IMR-90 (cell line): ENCODE data around the gene SERBP1. TPM values are rescaled to one million over a fixed set of nuclear protein-coding genes. Genes with fewer than 3 reads are reported as not detected.

Experiments used
- ATAC-seq: fragments of 200-7000 bp; cut with Tn5 transposase; 2 replicates; pipeline ENCODE4 v1.9.1; 2020; ENCODE audit warnings: low read depth, mild to moderate bottlenecking, moderate library complexity
- BruUV-seq: library from RNA; stranded (reverse); fragments of 400-500 nt; replicated peaks from 2 replicates; lab custom pipeline; 2021; lab: Mats Ljungman, UMichigan
- CTCF ChIA-PET: fragments of 300-600 bp; formaldehyde crosslinking; extraction: SDS; loops from one replicate; lab custom pipeline; 2021; ENCODE audit warnings: antibody characterized with exemption; lab: Yijun Ruan, JAX
- POLR2A ChIA-PET: fragments of 300-600 bp; sonication (Branson Sonifier 250); formaldehyde crosslinking; loops from one replicate; lab custom pipeline; 2022; ENCODE audit warnings: antibody characterized with exemption; ENCODE audit not compliant: unreplicated experiment; lab: Charles Lee
- DNase-seq: peaks from one replicate; pipeline ENCODE4 v3.0.0; 2013
- H2AFZ ChIP-seq: replicated peaks from 2 replicates; pipeline ENCODE3; 2013; ENCODE audit warnings: low read length, mild to moderate bottlenecking; ENCODE audit not compliant: poor library complexity
- H2AK5ac ChIP-seq: 2 replicates; pipeline ENCODE4 v1.6.1; 2013; ENCODE audit warnings: low read depth, low read length, inconsistent platforms
- H2AK9ac ChIP-seq: replicated peaks from 2 replicates; pipeline ENCODE3; 2013; ENCODE audit warnings: mild to moderate bottlenecking, low read depth, low read length, moderate library complexity; ENCODE audit not compliant: poor library complexity
- H2BK120ac ChIP-seq: 2 replicates; pipeline ENCODE4 v1.6.1; 2013; ENCODE audit warnings: low read depth, low read length, inconsistent platforms
- H2BK15ac ChIP-seq: 3 replicates; pipeline ENCODE4 v1.6.1; 2013; ENCODE audit warnings: low read depth, low read length, inconsistent platforms
- H2BK20ac ChIP-seq: 2 replicates; pipeline ENCODE4 v1.6.1; 2013; ENCODE audit warnings: low read depth, mild to moderate bottlenecking, inconsistent platforms, low read length, moderate library complexity
- H2BK5ac ChIP-seq: 2 replicates; pipeline ENCODE4 v1.6.1; 2013; ENCODE audit warnings: mild to moderate bottlenecking, low read depth, low read length, inconsistent platforms; ENCODE audit not compliant: poor library complexity, severe bottlenecking
- H3K14ac ChIP-seq: replicated peaks from 2 replicates; pipeline ENCODE4 v1.6.1; 2013; ENCODE audit warnings: low read depth, low read length, inconsistent platforms
- H3K18ac ChIP-seq: 2 replicates; pipeline ENCODE4 v1.6.1; 2013; ENCODE audit warnings: low read depth, low read length, control low read depth
- H3K23ac ChIP-seq: 2 replicates; pipeline ENCODE4 v1.6.1; 2013; ENCODE audit warnings: low read depth, low read length, inconsistent platforms
- H3K27ac ChIP-seq: 2 replicates; pipeline ENCODE4 v1.5.1; 2013; ENCODE audit warnings: mild to moderate bottlenecking, control low read depth, low read length; ENCODE audit not compliant: insufficient read depth
- H3K27me3 ChIP-seq: 2 replicates; pipeline ENCODE4 v1.6.1; 2013; ENCODE audit warnings: low read length; ENCODE audit not compliant: control insufficient read depth, insufficient read depth
- H3K36me3 ChIP-seq: 2 replicates; pipeline ENCODE4 v1.6.1; 2013; ENCODE audit warnings: low read length, mixed read lengths; ENCODE audit not compliant: control insufficient read depth, insufficient read depth
- H3K4ac ChIP-seq: 2 replicates; pipeline ENCODE4 v1.6.1; 2013; ENCODE audit warnings: low read depth, low read length, inconsistent platforms
- H3K4me1 ChIP-seq: 2 replicates; pipeline ENCODE4 v1.6.1; 2013; ENCODE audit warnings: low read length, mixed read lengths; ENCODE audit not compliant: control insufficient read depth, insufficient read depth
- H3K4me2 ChIP-seq: 2 replicates; pipeline ENCODE4 v1.6.1; 2013; ENCODE audit warnings: low read depth, mild to moderate bottlenecking, control low read depth, low read length, moderate library complexity
- H3K4me3 ChIP-seq: 2 replicates; pipeline ENCODE4 v1.5.1; 2013; ENCODE audit warnings: low read depth, mild to moderate bottlenecking, control low read depth, low read length, moderate library complexity; ENCODE audit not compliant: insufficient read depth
- H3K56ac ChIP-seq: 2 replicates; pipeline ENCODE4 v1.6.1; 2013; ENCODE audit warnings: low read length, inconsistent platforms; ENCODE audit not compliant: insufficient read depth; ENCODE audit errors: extremely low read depth
- H3K79me1 ChIP-seq, 2 experiments: 2 replicates each; pipeline ENCODE4 v1.6.1; 2013; ENCODE audit warnings: low read length in 2 of 2, inconsistent platforms in 1 of 2, low read depth in 1 of 2
- H3K9ac ChIP-seq: 2 replicates; pipeline ENCODE4 v1.6.1; 2013; ENCODE audit warnings: low read depth, low read length, control low read depth
- H3K9me1 ChIP-seq: 2 replicates; pipeline ENCODE4 v1.6.1; 2013; ENCODE audit warnings: low read length, inconsistent platforms; ENCODE audit not compliant: insufficient read depth
- H3K9me3 ChIP-seq: 2 replicates; pipeline ENCODE4 v1.6.1; 2013; ENCODE audit warnings: low read length; ENCODE audit not compliant: control insufficient read depth, insufficient read depth
- H4K20me1 ChIP-seq: 2 replicates; pipeline ENCODE4 v1.6.1; 2013; ENCODE audit warnings: low read length, inconsistent platforms; ENCODE audit not compliant: insufficient read depth
- H4K5ac ChIP-seq: 2 replicates; pipeline ENCODE4 v1.6.1; 2013; ENCODE audit warnings: mild to moderate bottlenecking, low read depth, low read length, control low read depth
- H4K8ac ChIP-seq, 2 experiments: 2 replicates each; pipeline ENCODE4 v1.6.1; 2013; ENCODE audit warnings: low read depth in 2 of 2, low read length in 2 of 2, control low read depth in 1 of 2, inconsistent platforms in 1 of 2
- H4K91ac ChIP-seq: 2 replicates; pipeline ENCODE4 v1.6.1; 2013; ENCODE audit warnings: low read depth, low read length, inconsistent platforms; ENCODE audit not compliant: insufficient read depth
- BHLHE40 ChIP-seq: fragments of 150-350 bp; IDR thresholded peaks from 2 replicates; pipeline ENCODE4 v1.6.1; 2016; ENCODE audit warnings: mild to moderate bottlenecking, low read depth, low read length
- CEBPB ChIP-seq: IDR thresholded peaks from 2 replicates; pipeline ENCODE4 v1.6.1; 2012; ENCODE audit warnings: low read depth, low read length, improper control_type of control experiment
- CHD1 ChIP-seq: IDR thresholded peaks from 2 replicates; pipeline ENCODE4 v1.6.1; 2012; ENCODE audit warnings: low read depth, low read length, improper control_type of control experiment
- CTCF ChIP-seq: conservative IDR thresholded peaks from 2 replicates; pipeline ENCODE4 v1.5.1; 2012; ENCODE audit warnings: mild to moderate bottlenecking, low read depth, low read length, improper control_type of control experiment
- ELK1 ChIP-seq: fragments of 150-350 bp; IDR thresholded peaks from 2 replicates; pipeline ENCODE4 v1.6.1; 2016; ENCODE audit warnings: low read depth, mild to moderate bottlenecking, low read length, moderate library complexity, borderline replicate concordance
- FOS ChIP-seq: fragments of 150-350 bp; IDR thresholded peaks from 2 replicates; pipeline ENCODE4 v1.6.1; 2016; ENCODE audit warnings: low read depth, low read length
- MAFK ChIP-seq: IDR thresholded peaks from 2 replicates; pipeline ENCODE4 v1.6.1; 2012; ENCODE audit warnings: low read depth, low read length, improper control_type of control experiment
- MAZ ChIP-seq: IDR thresholded peaks from 2 replicates; pipeline ENCODE4 v1.6.1; 2012; ENCODE audit warnings: low read depth, mild to moderate bottlenecking, low read length, improper control_type of control experiment, moderate library complexity, borderline replicate concordance
- MXI1 ChIP-seq: IDR thresholded peaks from 2 replicates; pipeline ENCODE4 v1.6.1; 2012; ENCODE audit warnings: low read depth, mild to moderate bottlenecking, low read length, moderate library complexity, borderline replicate concordance
- NFE2L2 ChIP-seq: fragments of 150-350 bp; IDR thresholded peaks from 2 replicates; pipeline ENCODE4 v1.6.1; 2016; ENCODE audit warnings: low read depth, mild to moderate bottlenecking, low read length
- POLR2A ChIP-seq: IDR thresholded peaks from 2 replicates; pipeline ENCODE4 v1.6.1; 2012; ENCODE audit warnings: mild to moderate bottlenecking, low read depth, low read length
- RAD21 ChIP-seq: IDR thresholded peaks from 2 replicates; pipeline ENCODE4 v1.6.1; 2012; ENCODE audit warnings: low read length, improper control_type of control experiment
- RCOR1 ChIP-seq: IDR thresholded peaks from 2 replicates; pipeline ENCODE4 v1.6.1; 2012; ENCODE audit warnings: mild to moderate bottlenecking, low read length, improper control_type of control experiment; ENCODE audit not compliant: insufficient replicate concordance
- RFX5 ChIP-seq: IDR thresholded peaks from 2 replicates; pipeline ENCODE4 v1.8.0; 2012; ENCODE audit warnings: low read depth, mild to moderate bottlenecking, low read length, moderate library complexity
- SMC3 ChIP-seq: fragments of 150-350 bp; IDR thresholded peaks from 2 replicates; pipeline ENCODE4 v1.6.1; 2016; ENCODE audit warnings: low read depth, mild to moderate bottlenecking, antibody characterized with exemption, low read length, moderate library complexity
- USF2 ChIP-seq: fragments of 150-350 bp; IDR thresholded peaks from 2 replicates; pipeline ENCODE4 v1.6.1; 2017; ENCODE audit warnings: mild to moderate bottlenecking, antibody characterized with exemption, low read length, low read depth
- WGBS, 2 experiments: methylation state at CpG; one replicate each; pipeline versions ENCODE4 v1.1.5 to v1.1.7; 2013; ENCODE audit warnings: missing lambda C conversion rate in 2 of 2; ENCODE audit not compliant: insufficient read length in 1 of 2; ENCODE audit errors: extremely low coverage in 2 of 2; 5-methylcytosine and 5-hydroxymethylcytosine counted together
- dilution Hi-C: fragments of 300-500 bp; cut with HindIII; formaldehyde crosslinking; loops from one replicate; pipeline ENCODE4 v1.14.3; 2018; ENCODE audit warnings: low sequenced_read_pairs; ENCODE audit not compliant: unreplicated experiment
- in situ Hi-C: fragments of 300-500 bp; cut with MboI; formaldehyde crosslinking; loops from 3 replicates; pipeline ENCODE4 v1.14.3; 2019; ENCODE audit warnings: low sequenced_read_pairs, inconsistent platforms, mixed read lengths
- intact Hi-C: fragments of 100-400 bp; cut with micrococcal nuclease; formaldehyde crosslinking; loops from 2 replicates; pipeline ENCODE4 v1.10.0; 2022
- polyA plus RNA-seq, 3 experiments: library from polyadenylated mRNA; depleted of rRNA; stranded (reverse); fragments of >200 nt; gene quantifications; 2 replicates each; pipeline ENCODE4 v1.2.3, GENCODE V29; 2012; ENCODE audit warnings: low replicate concordance in 1 of 3
- total RNA-seq: library from RNA; depleted of rRNA; stranded (reverse); fragments of >200 nt; gene quantifications from 2 replicates; pipeline ENCODE4 v1.2.3, GENCODE V29; 2012

Gene SERBP1
- total and polyA plus RNA-seq, 2 of the 4 experiments (the other 2 are of a cell fraction): 94.1 to 153 TPM

GRCh38 chr1:67415041-67415440 is 15.2 kb downstream of the SERBP1 start:
- Histone ChIP-seq H3K4ac (no peak overlapping the region), H2BK15ac (no peak overlapping the region), H2AFZ (no peak overlapping the region), H4K5ac (no peak overlapping the region), H2AK5ac (no peak overlapping the region), H4K20me1 (peaks cover 30% of the 10 kb centered on the region), H4K8ac (no peak overlapping the region), H3K18ac (no peak overlapping the region), H3K36me3 (peaks cover 39% of the 10 kb centered on the region), H3K23ac (no peak overlapping the region), H3K79me1 (peaks cover 10 to 56% of the 10 kb centered on the region in 2 experiments), H3K9me3 (no peaks in the 10 kb centered on the region), H3K27me3 (no peaks in the 10 kb centered on the region), H2AK9ac (no peak overlapping the region), H2BK120ac (no peak overlapping the region), H3K4me1 (no peaks in the 10 kb centered on the region), H3K9me1 (no peaks in the 10 kb centered on the region; the same call in 1 of the 2 replicates), H3K27ac (no peak overlapping the region), H3K9ac (no peak overlapping the region), H3K14ac (no peak overlapping the region), H2BK20ac (no peak overlapping the region), H4K91ac (no peak overlapping the region), H2BK5ac (no peak overlapping the region), H3K4me3 (no peak overlapping the region), H3K4me2 (no peak overlapping the region), H3K56ac (no peak overlapping the region)
- POLR2A ChIA-PET: interaction anchor here (0.6 kb wide), 1 partner anchor 286 kb away, joined by 4 read pairs; no protein-coding TSS in a partner anchor
- TF ChIP-seq CTCF (no peak), MAFK (no peak), CEBPB (no peak), RAD21 (no peak), CHD1 (no peak), ELK1 (no peak), BHLHE40 (no peak), MAZ (no peak), USF2 (no peak), MXI1 (no peak), RFX5 (no peak), SMC3 (no peak), FOS (no peak), NFE2L2 (no peak), RCOR1 (no peak), POLR2A (no peak)
- no peak for ATAC-seq
- CTCF ChIA-PET: interaction anchor here (0.6 to 1.5 kb wide), 2 partner anchors 11 to 26 kb away, joined by 3 to 8 read pairs; no protein-coding TSS in a partner anchor
- in situ Hi-C loops: loop anchor here (25.0 kb wide), 1 partner anchor 347 kb away; no protein-coding TSS in a partner anchor
- DNase-seq: no peak
- WGBS, 2 experiments: no CpG with 5 or more reads among the region's 13 CpGs
- intact Hi-C loops: no loop called here
- BruUV-seq: no TSS peak
- dilution Hi-C loops: no loop called here
